PC-3 (cell line): Measurements from ENCODE around the gene CFTR. TPM values are rescaled to one million over a fixed set of nuclear protein-coding genes. Genes with fewer than 3 reads are reported as not detected.
A peak's percentile ranks its signal among the peaks of the same experiment; 100 is the strongest.
"Not testable (repeated sequence)": the region's sequence is repeated elsewhere in the genome, so short reads cannot be mapped to it uniquely, and the experiment has no call there.

Experiments
- ATAC-seq: fragments of 200-7000 bp; cut with Tn5 transposase; 2 replicates; pipeline ENCODE4 v1.9.1; 2020; ENCODE audit warnings: mild to moderate bottlenecking, moderate library complexity
- BruUV-seq: library from RNA; stranded (reverse); fragments of 400-500 nt; replicated peaks from 2 replicates; lab custom pipeline; 2021; lab: Mats Ljungman, UMichigan
- CTCF ChIA-PET: fragments of 300-600 bp; sonication (Branson Sonifier 250); formaldehyde crosslinking; loops from one replicate; lab custom pipeline; 2022; ENCODE audit warnings: antibody characterized with exemption; lab: Charles Lee
- POLR2A ChIA-PET: fragments of 300-600 bp; sonication (Branson Sonifier 250); formaldehyde crosslinking; loops from one replicate; lab custom pipeline; 2022; ENCODE audit warnings: antibody characterized with exemption; ENCODE audit not compliant: unreplicated experiment; lab: Charles Lee
- DNase-seq: peaks from one replicate; pipeline ENCODE4 v3.0.0-alpha.2; 2015
- H2AFZ ChIP-seq: fragments of 300-600 bp; sonication (generic); 2 replicates; pipeline ENCODE4 v1.6.0; 2016; ENCODE audit warnings: antibody characterized with exemption, low read length
- H3F3A ChIP-seq: fragments of 300-600 bp; sonication (generic); one replicate; pipeline ENCODE4 v1.6.0; 2017; ENCODE audit warnings: antibody characterized with exemption, low read length, control low read depth, mild to moderate bottlenecking; ENCODE audit not compliant: unreplicated experiment
- H3K27ac ChIP-seq: fragments of 300-600 bp; sonication (generic); 2 replicates; pipeline ENCODE4 v1.5.1; 2016; ENCODE audit warnings: mild to moderate bottlenecking, low read length
- H3K27me3 ChIP-seq: fragments of 300-600 bp; sonication (generic); 2 replicates; pipeline ENCODE4 v1.6.1; 2016; ENCODE audit warnings: low read length, mixed read lengths
- H3K36me3 ChIP-seq: fragments of 300-600 bp; sonication (generic); 2 replicates; pipeline ENCODE4 v1.6.1; 2016; ENCODE audit warnings: low read depth, mixed run types, low read length, mixed read lengths
- H3K4me1 ChIP-seq: fragments of 300-600 bp; sonication (generic); 2 replicates; pipeline ENCODE4 v1.5.1; 2016; ENCODE audit warnings: low read length; ENCODE audit not compliant: insufficient read depth
- H3K4me2 ChIP-seq: fragments of 300-600 bp; sonication (generic); 2 replicates; pipeline ENCODE4 v1.6.0; 2016; ENCODE audit warnings: low read length
- H3K4me3 ChIP-seq: fragments of 300-600 bp; sonication (generic); 2 replicates; pipeline ENCODE4 v1.5.1; 2016; ENCODE audit warnings: mild to moderate bottlenecking, low read length, mixed read lengths
- H3K79me2 ChIP-seq: fragments of 300-600 bp; sonication (generic); 2 replicates; pipeline ENCODE4 v1.6.1; 2017; ENCODE audit warnings: low read length, mixed read lengths
- H3K9ac ChIP-seq: fragments of 300-600 bp; sonication (generic); 2 replicates; pipeline ENCODE4 v1.6.0; 2016; ENCODE audit warnings: mild to moderate bottlenecking, low read length
- H3K9me2 ChIP-seq: fragments of 300-600 bp; sonication (generic); replicated peaks from 2 replicates; pipeline ENCODE4 v1.6.1; 2016; ENCODE audit warnings: mixed run types, low read length, mixed read lengths
- H3K9me3 ChIP-seq: fragments of 300-600 bp; sonication (generic); 2 replicates; pipeline ENCODE4 v1.6.1; 2016; ENCODE audit warnings: low read length, mixed read lengths
- H4K20me1 ChIP-seq: fragments of 300-600 bp; sonication (generic); 2 replicates; pipeline ENCODE4 v1.6.1; 2016; ENCODE audit warnings: low read length, mixed read lengths
- CTCF ChIP-seq: fragments of 300-600 bp; sonication (generic); conservative IDR thresholded peaks from 2 replicates; pipeline ENCODE4 v1.5.1; 2017; ENCODE audit warnings: antibody characterized with exemption, low read depth, mild to moderate bottlenecking, low read length
- EZH2 ChIP-seq: fragments of 300-600 bp; sonication (generic); IDR thresholded peaks from one replicate; pipeline ENCODE4 v1.6.1; 2017; ENCODE audit warnings: antibody characterized with exemption, mild to moderate bottlenecking, low read length; ENCODE audit not compliant: unreplicated experiment
- EZH2phosphoT487 ChIP-seq: fragments of 300-600 bp; sonication (generic); IDR thresholded peaks from 2 replicates; pipeline ENCODE4 v1.6.1; 2018; ENCODE audit warnings: mild to moderate bottlenecking, antibody characterized with exemption, low read length, borderline replicate concordance
- intact Hi-C: fragments of 100-400 bp; cut with micrococcal nuclease; formaldehyde crosslinking; loops from 2 replicates; pipeline ENCODE4 v1.9.0; 2023
- total RNA-seq: library from RNA; depleted of rRNA; stranded (reverse); fragments of >200 nt; gene quantifications from 2 replicates; pipeline ENCODE4 v1.2.3, GENCODE V29; 2014

The CFTR gene
- total RNA-seq, 1 experiment from 2014 or later = not detected

- Histone ChIP-seq H3K27me3 (peaks cover 20% of the 10 kb centered on the region; the same call in 1 of the 2 replicates), H2AFZ (no peak overlapping the region), H3K4me3 (no peak overlapping the region), H3F3A (no peaks in the 10 kb centered on the region), H3K9me2 (no peaks in the 10 kb centered on the region), H3K27ac (no peak overlapping the region), H3K36me3 (no peaks in the 10 kb centered on the region), H4K20me1 (no peaks in the 10 kb centered on the region), H3K9ac (no peak overlapping the region), H3K79me2 (no peaks in the 10 kb centered on the region), H3K9me3 (no peaks in the 10 kb centered on the region), H3K4me1 (no peaks in the 10 kb centered on the region), H3K4me2 (no peak overlapping the region)
- ATAC-seq (no peak), DNase-seq (no peak)
- ChIA-PET CTCF (no interaction called here), POLR2A (no interaction called here)
- intact Hi-C loops = no loop called here
- no TSS peak for BruUV-seq
- TF ChIP-seq EZH2 = no peak
- TF ChIP-seq EZH2phosphoT487 = no peak
- TF ChIP-seq CTCF = no peak
These were observed 31.2 kb upstream of the CFTR start for GRCh38 chr7:117448655-117449054.

GRCh38 chr7:117458977-117459583, 20.7 kb upstream of the CFTR start:
- Histone ChIP-seq H3K36me3 (no peaks in the 10 kb centered on the region; the same call in 1 of the 2 replicates), H3K9me3 (no peaks in the 10 kb centered on the region), H3K4me1 (no peaks in the 10 kb centered on the region), H3K4me3 (no peak overlapping the region), H3K27me3 (peaks cover 4% of the 10 kb centered on the region; the same call in 1 of the 2 replicates), H4K20me1 (no peaks in the 10 kb centered on the region), H3K27ac (no peak overlapping the region), H2AFZ (no peak overlapping the region), H3K79me2 (no peaks in the 10 kb centered on the region), H3F3A (no peaks in the 10 kb centered on the region), H3K9ac (no peak overlapping the region), H3K9me2 (no peaks in the 10 kb centered on the region), H3K4me2 (no peak overlapping the region)
- TF ChIP-seq EZH2phosphoT487 (no peak), EZH2 (no peak), CTCF (peak; percentile 69)
- POLR2A ChIA-PET = no interaction called here
- DNase-seq (peak; percentile 56), ATAC-seq (no peak)
- BruUV-seq = no TSS peak
- intact Hi-C loops = loop anchor here (1.0 to 10.0 kb wide), 3 partner anchors 215 to 696 kb away; no protein-coding TSS in a partner anchor
- CTCF ChIA-PET = interaction anchor here (0.6 to 1.3 kb wide), 6 partner anchors 52 to 752 kb away, joined by 3 to 12 read pairs (median 3); no protein-coding TSS in a partner anchor

- BruUV-seq = no TSS peak
- CTCF ChIA-PET = interaction anchor here (1.3 kb wide), 1 partner anchor 256 kb away, joined by 12 read pairs; no protein-coding TSS in a partner anchor
- Histone ChIP-seq H3K79me2 (no peaks in the 10 kb centered on the region), H3K9me2 (no peaks in the 10 kb centered on the region), H3K36me3 (no peaks in the 10 kb centered on the region; the same call in 1 of the 2 replicates), H3K9ac (no peak overlapping the region), H3K27me3 (peaks cover 4% of the 10 kb centered on the region; the same call in 1 of the 2 replicates), H3K27ac (no peak overlapping the region), H3K4me1 (no peaks in the 10 kb centered on the region), H2AFZ (no peak overlapping the region), H3K4me3 (no peak overlapping the region), H4K20me1 (no peaks in the 10 kb centered on the region), H3K4me2 (no peak overlapping the region), H3F3A (no peaks in the 10 kb centered on the region), H3K9me3 (no peaks in the 10 kb centered on the region)
- no peak for TF ChIP-seq CTCF
- no peak for TF ChIP-seq EZH2
- no peak for TF ChIP-seq EZH2phosphoT487
- intact Hi-C loops = loop anchor here (1.0 to 10.0 kb wide), 3 partner anchors 215 to 695 kb away; no protein-coding TSS in a partner anchor
- POLR2A ChIA-PET = no interaction called here
- DNase-seq = no peak
- ATAC-seq = no peak
These were observed 20.1 kb upstream of the CFTR start for GRCh38 chr7:117459735-117460134.

GRCh38 chr7:117460815-117461214, 19.0 kb upstream of the CFTR start:
- H3K79me2 ChIP-seq, CTCF ChIA-PET, H4K20me1 ChIP-seq, H3F3A ChIP-seq, intact Hi-C loops, DNase-seq, POLR2A ChIA-PET, H3K4me1 ChIP-seq, H3K27me3 ChIP-seq, H3K36me3 ChIP-seq, H3K4me2 ChIP-seq, BruUV-seq, H3K4me3 ChIP-seq, H3K27ac ChIP-seq, H3K9ac ChIP-seq, H3K9me2 ChIP-seq, ATAC-seq, H3K9me3 ChIP-seq, H2AFZ ChIP-seq: not testable (repeated sequence)
